ENCODE data around the gene SELENOW. TPM values are rescaled to one million over a fixed set of nuclear protein-coding genes. Genes with fewer than 3 reads are reported as not detected.

The SELENOW gene
- total and polyA plus RNA-seq, 2 donors (not counting 3 experiments of a cell fraction or from before 2014, with no cell fraction given), result 316 to 613 TPM

DNA sequence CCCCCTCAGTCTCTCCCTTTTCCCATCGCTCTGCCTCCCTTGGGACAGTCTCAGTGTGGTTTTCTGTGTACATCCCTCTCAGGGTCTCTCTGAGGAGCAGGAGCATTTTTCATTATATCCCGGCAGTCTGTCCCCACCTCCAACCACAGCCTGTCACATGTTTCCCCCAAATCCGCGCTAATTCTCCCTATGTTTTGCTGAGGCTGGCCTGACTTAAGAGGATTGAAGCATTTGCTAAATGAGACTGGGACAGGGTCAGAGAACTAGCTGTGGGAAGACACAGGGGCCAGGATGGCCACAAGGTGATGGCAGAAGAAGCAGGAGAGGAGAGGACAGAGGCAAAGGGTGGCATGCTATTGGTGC lies 20.4 kb downstream of the SELENOW start:
- Histone ChIP-seq H3K4me1 (ENCODE audit: control insufficient read depth, extremely low read depth, insufficient read depth, low read length) (no peaks in the 10 kb centered on the region), H3K9me1 (replicated peaks; ENCODE audit: control insufficient read depth, extremely low read depth, insufficient read depth, low read length) (no peaks in the 10 kb centered on the region), H2AFZ (ENCODE audit: low read depth, low read length) (no peak overlapping the region), H4K20me1 (replicated peaks; ENCODE audit: control insufficient read depth, extremely low read depth, insufficient read depth, low read length) (no peaks in the 10 kb centered on the region), H3K9me3 (replicated peaks; ENCODE audit: control insufficient read depth, insufficient read depth, low read length) (no peaks in the 10 kb centered on the region), H3K27ac (ENCODE audit: insufficient read depth, low read depth, low read length) (no peak overlapping the region), H3K9ac (replicated peaks; ENCODE audit: extremely low read depth, insufficient read depth, low read length) (no peak overlapping the region), H3K79me2 (ENCODE audit: control insufficient read depth, insufficient read depth, low read length) (no peaks in the 10 kb centered on the region), H3K4me3 (replicated peaks in 1 of 3; ENCODE audit: insufficient read depth in 1 of 3, low read depth in 1 of 3, low read length in 3 of 3) (no peak overlapping the region), H3K4me2 (ENCODE audit: insufficient read depth, low read length) (no peak overlapping the region), H3K27me3 (ENCODE audit: control insufficient read depth in 2 of 2, insufficient read depth in 2 of 2, low read length in 2 of 2) (no peaks in the 10 kb centered on the region), H3K36me3 (ENCODE audit: control insufficient read depth in 2 of 2, extremely low read depth in 1 of 2, insufficient read depth in 2 of 2, low read length in 2 of 2) (no peaks in the 10 kb centered on the region)
- intact Hi-C loops (cut with micrococcal nuclease), result no loop called here
- no peak for TF ChIP-seq FOS (IDR thresholded peaks at IDR 0.05; ENCODE audit: borderline replicate concordance, insufficient read depth, low read length)
- no peak for TF ChIP-seq MAX (IDR thresholded peaks at IDR 0.05; ENCODE audit: insufficient read depth, insufficient read length)
- TF ChIP-seq GATA2 (IDR thresholded peaks at IDR 0.05; ENCODE audit: insufficient read depth, insufficient read length, low read depth, low read length), result no peak
- no peak for TF ChIP-seq MYC (IDR thresholded peaks at IDR 0.05; ENCODE audit: low read depth, low read length)
- no peak for TF ChIP-seq POLR2A (IDR thresholded peaks at IDR 0.05; ENCODE audit: low read depth, low read length)
- TF ChIP-seq EZH2 (IDR thresholded peaks at IDR 0.05; ENCODE audit: borderline replicate concordance, low read depth, low read length, severe bottlenecking), result no peak
- TF ChIP-seq, protein P1, sequence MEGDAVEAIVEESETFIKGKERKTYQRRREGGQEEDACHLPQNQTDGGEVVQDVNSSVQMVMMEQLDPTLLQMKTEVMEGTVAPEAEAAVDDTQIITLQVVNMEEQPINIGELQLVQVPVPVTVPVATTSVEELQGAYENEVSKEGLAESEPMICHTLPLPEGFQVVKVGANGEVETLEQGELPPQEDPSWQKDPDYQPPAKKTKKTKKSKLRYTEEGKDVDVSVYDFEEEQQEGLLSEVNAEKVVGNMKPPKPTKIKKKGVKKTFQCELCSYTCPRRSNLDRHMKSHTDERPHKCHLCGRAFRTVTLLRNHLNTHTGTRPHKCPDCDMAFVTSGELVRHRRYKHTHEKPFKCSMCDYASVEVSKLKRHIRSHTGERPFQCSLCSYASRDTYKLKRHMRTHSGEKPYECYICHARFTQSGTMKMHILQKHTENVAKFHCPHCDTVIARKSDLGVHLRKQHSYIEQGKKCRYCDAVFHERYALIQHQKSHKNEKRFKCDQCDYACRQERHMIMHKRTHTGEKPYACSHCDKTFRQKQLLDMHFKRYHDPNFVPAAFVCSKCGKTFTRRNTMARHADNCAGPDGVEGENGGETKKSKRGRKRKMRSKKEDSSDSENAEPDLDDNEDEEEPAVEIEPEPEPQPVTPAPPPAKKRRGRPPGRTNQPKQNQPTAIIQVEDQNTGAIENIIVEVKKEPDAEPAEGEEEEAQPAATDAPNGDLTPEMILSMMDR (IDR thresholded peaks at IDR 0.05; ENCODE audit: extremely low read depth in 1 of 2, insufficient read depth in 1 of 2, low read depth in 1 of 2, low read length in 2 of 2), result no peak
- no peak for TF ChIP-seq POLR2AphosphoS5 (IDR thresholded peaks at IDR 0.05; ENCODE audit: insufficient read depth, low read depth, low read length)
- no peak for TF ChIP-seq JUN (IDR thresholded peaks at IDR 0.05; ENCODE audit: borderline replicate concordance, insufficient read depth, insufficient read length, low read depth)
- ChIA-PET POLR2A (no interaction called here), CTCF (interaction anchor here (1.4 to 2.8 kb wide), 3 partner anchors 8 to 17 kb away, joined by 4 to 11 read pairs (median 9); no protein-coding TSS in a partner anchor)
- FAIRE-seq (no peak), DNase-seq (ENCODE audit: low read depth, low spot score) (no peak)
- BruUV-seq (replicated peaks), result no TSS peak
- dilution Hi-C loops (cut with MboI; ENCODE audit: extremely low pct_ligation_motif_present, low sequenced_read_pairs), result no loop called here

Measured in endothelial cell of umbilical vein (primary cell).